Smooth muscle cell (in vitro differentiated cells): ENCODE data around the gene SLC6A9. TPM values are rescaled to one million over a fixed set of nuclear protein-coding genes. Genes with fewer than 3 reads are reported as not detected.

ENCODE experiments used
- DNase-seq: peaks from one replicate; lab custom pipeline; 2025; ENCODE audit not compliant: unreplicated experiment; lab: John Stamatoyannopoulos, UW
- H2AFZ ChIP-seq: fragments of 200-600 bp; sonication (generic); 2 replicates; pipeline ENCODE4 v1.6.0; 2016; ENCODE audit warnings: antibody characterized with exemption, low read depth, mild to moderate bottlenecking
- H3F3A ChIP-seq: fragments of 200-600 bp; sonication (generic); 2 replicates; pipeline ENCODE4 v1.6.0; 2017; ENCODE audit warnings: antibody characterized with exemption, low read depth
- H3K27ac ChIP-seq: fragments of 200-600 bp; sonication (generic); 2 replicates; pipeline ENCODE4 v1.5.1; 2016; ENCODE audit warnings: low read depth, mild to moderate bottlenecking
- H3K27me3 ChIP-seq: fragments of 200-600 bp; sonication (generic); 2 replicates; pipeline ENCODE4 v1.6.1; 2016; ENCODE audit warnings: low read depth, mild to moderate bottlenecking
- H3K36me3 ChIP-seq: fragments of 200-600 bp; sonication (generic); 2 replicates; pipeline ENCODE4 v1.5.1; 2016; ENCODE audit warnings: low read depth
- H3K4me1 ChIP-seq: fragments of 200-600 bp; sonication (generic); 2 replicates; pipeline ENCODE4 v1.5.1; 2016; ENCODE audit warnings: low read depth
- H3K4me2 ChIP-seq: fragments of 200-600 bp; sonication (generic); 2 replicates; pipeline ENCODE4 v1.6.0; 2016; ENCODE audit warnings: mild to moderate bottlenecking
- H3K4me3 ChIP-seq: fragments of 200-600 bp; sonication (generic); 2 replicates; pipeline ENCODE4 v1.5.1; 2016; ENCODE audit warnings: mild to moderate bottlenecking
- H3K79me2 ChIP-seq: fragments of 200-600 bp; sonication (generic); 2 replicates; pipeline ENCODE4 v1.6.0; 2016; ENCODE audit warnings: low read depth, mild to moderate bottlenecking
- H3K9ac ChIP-seq: fragments of 200-600 bp; sonication (generic); 2 replicates; pipeline ENCODE4 v1.6.0; 2016; ENCODE audit warnings: low read depth
- H3K9me3 ChIP-seq: fragments of 200-600 bp; sonication (generic); replicated peaks from 2 replicates; pipeline ENCODE4 v1.5.1; 2016; ENCODE audit warnings: low read depth
- H4K20me1 ChIP-seq: fragments of 200-600 bp; sonication (generic); 2 replicates; pipeline ENCODE4 v1.6.0; 2016; ENCODE audit warnings: low read depth
- CTCF ChIP-seq: fragments of 200-600 bp; sonication (generic); IDR thresholded peaks from 2 replicates; pipeline ENCODE4 v1.5.1; 2017; ENCODE audit warnings: borderline replicate concordance, mild to moderate bottlenecking, antibody characterized with exemption; ENCODE audit not compliant: insufficient read depth, poor library complexity, severe bottlenecking
- WGBS: methylation state at CpG from one replicate; pipeline ENCODE4 v1.1.7; 2016; ENCODE audit warnings: low lambda C conversion rate; 5-methylcytosine and 5-hydroxymethylcytosine counted together
- polyA plus RNA-seq: library from polyadenylated mRNA; unstranded; fragments of >200 nt; fragmentation: Nextera tagmentation; extraction: Ambion mirVana; gene quantifications from 2 replicates; pipeline ENCODE4 v1.2.1, GENCODE V29; 2016
- total RNA-seq: library from RNA; depleted of rRNA; stranded (reverse); fragments of >200 nt; gene quantifications from 2 replicates; pipeline ENCODE4 v1.2.3, GENCODE V29; 2014

SLC6A9 gene
- total and polyA plus RNA-seq, 2 experiments from 2014 or later: 10.2 to 25.8 TPM

DNA sequence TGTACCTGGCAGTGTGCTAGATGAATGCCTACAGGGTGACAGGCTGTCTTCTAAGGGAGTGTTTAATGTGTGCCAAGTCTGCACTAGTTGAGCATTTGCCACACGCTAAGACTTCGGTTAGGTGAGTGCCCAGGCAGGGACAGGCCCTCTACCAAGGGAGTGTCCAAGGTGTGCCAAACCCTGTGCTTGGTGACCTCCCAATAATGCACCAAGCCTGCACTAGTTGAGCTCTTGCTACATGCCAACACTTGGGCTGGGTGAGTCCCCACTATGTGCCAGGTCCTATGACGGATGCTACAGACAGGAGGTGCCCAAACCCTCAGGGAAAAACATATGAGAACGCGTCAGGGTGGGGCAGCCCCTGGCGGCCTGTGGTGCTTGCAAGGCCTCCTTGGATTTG is 10.8 kb downstream of the SLC6A9 start:
- no peaks in the 10 kb centered on the region for H3K36me3 ChIP-seq
- H3F3A ChIP-seq: no peaks in the 10 kb centered on the region
- no peak overlapping the region for H3K27ac ChIP-seq
- H3K27me3 ChIP-seq: no peaks in the 10 kb centered on the region
- H3K79me2 ChIP-seq: no peaks in the 10 kb centered on the region
- H3K4me3 ChIP-seq: no peak overlapping the region
- H4K20me1 ChIP-seq: no peaks in the 10 kb centered on the region
- no peaks in the 10 kb centered on the region for H3K4me1 ChIP-seq
- WGBS: 94% methylated on average over 6 of the region's 6 CpGs
- no peaks in the 10 kb centered on the region for H3K9me3 ChIP-seq
- TF ChIP-seq CTCF: no peak
- DNase-seq: no peak
- H3K4me2 ChIP-seq: no peak overlapping the region
- H2AFZ ChIP-seq: no peak overlapping the region
- H3K9ac ChIP-seq: no peak overlapping the region

- H3K4me2 ChIP-seq: no peak overlapping the region
- no peak overlapping the region for H3K27ac ChIP-seq
- H3K4me3 ChIP-seq: no peak overlapping the region
- H3K9ac ChIP-seq: no peak overlapping the region
- no peaks in the 10 kb centered on the region for H4K20me1 ChIP-seq
- no peaks in the 10 kb centered on the region for H3K9me3 ChIP-seq
- TF ChIP-seq CTCF: no peak
- DNase-seq: no peak
- no peak overlapping the region for H2AFZ ChIP-seq
- no peaks in the 10 kb centered on the region for H3K27me3 ChIP-seq
- H3F3A ChIP-seq: no peaks in the 10 kb centered on the region
- WGBS: 96% methylated on average over 13 of the region's 13 CpGs
- H3K36me3 ChIP-seq: no peaks in the 10 kb centered on the region
- H3K79me2 ChIP-seq: no peaks in the 10 kb centered on the region
- H3K4me1 ChIP-seq: no peaks in the 10 kb centered on the region
Measured at GRCh38 chr1:44019466-44019948, 11.8 kb downstream of the SLC6A9 start.

- Histone ChIP-seq H2AFZ (no peak overlapping the region), H3K4me1 (peaks cover 7% of the 10 kb centered on the region), H3K9ac (no peak overlapping the region), H3K4me2 (no peak overlapping the region), H3K27me3 (no peaks in the 10 kb centered on the region), H3F3A (no peaks in the 10 kb centered on the region), H3K4me3 (no peak overlapping the region), H4K20me1 (peaks cover 5% of the 10 kb centered on the region), H3K36me3 (no peaks in the 10 kb centered on the region), H3K9me3 (no peaks in the 10 kb centered on the region), H3K27ac (no peak overlapping the region), H3K79me2 (no peaks in the 10 kb centered on the region)
- TF ChIP-seq CTCF: no peak
- no peak for DNase-seq
- WGBS: 97% methylated on average over 20 of the region's 20 CpGs
Measured at GRCh38 chr1:44016890-44017400, 14.3 kb downstream of the SLC6A9 start.
